GM23338 (cell line): Measurements from ENCODE around the gene BMP8A. TPM values are rescaled to one million over a fixed set of nuclear protein-coding genes. Genes with fewer than 3 reads are reported as not detected.
"Not testable (repeated sequence)": the region's sequence is repeated elsewhere in the genome, so short reads cannot be mapped to it uniquely, and the experiment has no call there.

Experiments
- ATAC-seq: fragments of 200-7000 bp; cut with Tn5 transposase; 3 replicates; pipeline ENCODE4 v1.9.1; 2020
- DNase-seq: peaks from one replicate; pipeline ENCODE4 v3.0.0-alpha.2; 2015; ENCODE audit warnings: low spot score
- H2AFZ ChIP-seq: fragments of 200-600 bp; sonication (generic); 2 replicates; pipeline ENCODE4 v1.8.0; 2016; ENCODE audit warnings: antibody characterized with exemption, mild to moderate bottlenecking, moderate library complexity
- H3F3A ChIP-seq: fragments of 200-600 bp; sonication (generic); replicated peaks from 2 replicates; pipeline ENCODE4 v1.8.0; 2017; ENCODE audit warnings: antibody characterized with exemption, mixed run types, low read depth
- H3K27ac ChIP-seq: fragments of 200-600 bp; sonication (generic); 2 replicates; pipeline ENCODE4 v1.6.1; 2016; ENCODE audit warnings: low read depth
- H3K27me3 ChIP-seq: fragments of 200-600 bp; sonication (generic); 2 replicates; pipeline ENCODE4 v1.8.0; 2016; ENCODE audit warnings: mild to moderate bottlenecking, mixed run types, moderate library complexity; ENCODE audit not compliant: insufficient read depth
- H3K36me3 ChIP-seq: fragments of 200-600 bp; sonication (generic); 2 replicates; pipeline ENCODE4 v1.8.0; 2016; ENCODE audit warnings: mild to moderate bottlenecking; ENCODE audit not compliant: insufficient read depth
- H3K4me1 ChIP-seq: fragments of 200-600 bp; sonication (generic); 2 replicates; pipeline ENCODE4 v1.8.0; 2016; ENCODE audit warnings: mild to moderate bottlenecking, moderate library complexity; ENCODE audit not compliant: insufficient read depth
- H3K4me2 ChIP-seq: fragments of 200-600 bp; sonication (generic); 2 replicates; pipeline ENCODE4 v1.7.1; 2017; ENCODE audit warnings: mixed run types
- H3K4me3 ChIP-seq: fragments of 200-600 bp; sonication (generic); 2 replicates; pipeline ENCODE4 v1.6.1; 2016; ENCODE audit warnings: mixed run types
- H3K79me2 ChIP-seq: fragments of 200-600 bp; sonication (generic); replicated peaks from 2 replicates; pipeline ENCODE4 v1.8.0; 2017; ENCODE audit warnings: mild to moderate bottlenecking; ENCODE audit not compliant: insufficient read depth
- H3K9me2 ChIP-seq: fragments of 200-600 bp; sonication (generic); 2 replicates; pipeline ENCODE4 v1.8.0; 2017; ENCODE audit not compliant: insufficient read depth
- H4K20me1 ChIP-seq: fragments of 200-600 bp; sonication (generic); replicated peaks from 2 replicates; pipeline ENCODE4 v1.8.0; 2017; ENCODE audit warnings: mild to moderate bottlenecking; ENCODE audit not compliant: insufficient read depth
- H3K27ac Mint-ChIP-seq: 2 replicates; pipeline ENCODE4 v1.8.0; 2020; ENCODE audit warnings: inconsistent platforms, mild to moderate bottlenecking, moderate library complexity, mixed read lengths
- H3K27me3 Mint-ChIP-seq: 3 replicates; pipeline ENCODE4 v1.8.0; 2022; ENCODE audit warnings: low read depth, mild to moderate bottlenecking, moderate library complexity, mixed read lengths, inconsistent platforms; ENCODE audit not compliant: insufficient read depth, poor library complexity
- H3K36me3 Mint-ChIP-seq: 3 replicates; pipeline ENCODE4 v1.8.0; 2021; ENCODE audit warnings: low read depth, mild to moderate bottlenecking, inconsistent platforms, moderate library complexity, mixed read lengths
- H3K4me1 Mint-ChIP-seq: 3 replicates; pipeline ENCODE4 v1.8.0; 2020; ENCODE audit warnings: mild to moderate bottlenecking, inconsistent platforms, mixed read lengths
- H3K4me3 Mint-ChIP-seq: 3 replicates; pipeline ENCODE4 v1.8.0; 2021; ENCODE audit warnings: moderate library complexity, mild to moderate bottlenecking, inconsistent platforms, mixed read lengths
- H3K9me3 Mint-ChIP-seq: 3 replicates; pipeline ENCODE4 v1.8.0; 2020; ENCODE audit warnings: moderate library complexity, mild to moderate bottlenecking, inconsistent platforms, mixed read lengths
- EZH2 ChIP-seq: fragments of 200-600 bp; sonication (generic); IDR thresholded peaks from one replicate; pipeline ENCODE4 v1.8.0; 2017; ENCODE audit warnings: antibody characterized with exemption, mild to moderate bottlenecking, low read depth; ENCODE audit not compliant: unreplicated experiment
- EZH2phosphoT487 ChIP-seq: fragments of 200-600 bp; sonication (generic); IDR thresholded peaks from one replicate; pipeline ENCODE4 v1.8.1; 2018; ENCODE audit warnings: antibody characterized with exemption; ENCODE audit not compliant: unreplicated experiment
- POLR2AphosphoS5 ChIP-seq: IDR thresholded peaks from 2 replicates; pipeline ENCODE4 v1.6.1; 2016; ENCODE audit warnings: antibody characterized with exemption, low read depth
- STAT1 ChIP-seq: IDR thresholded peaks from one replicate; pipeline ENCODE4 v1.6.1; 2016; ENCODE audit warnings: antibody characterized with exemption; ENCODE audit not compliant: unreplicated experiment
- ZNF462 ChIP-seq: fragments of 250-450 bp; sonication (Bioruptor Pico); IDR thresholded peaks from 2 replicates; pipeline ENCODE4 v1.5.0; 2020; ENCODE audit warnings: mild to moderate bottlenecking, moderate library complexity
- polyA plus RNA-seq: library from polyadenylated mRNA; unstranded; fragments of >200 nt; fragmentation: Nextera tagmentation; extraction: Ambion mirVana; gene quantifications from 2 replicates; pipeline ENCODE4 v1.2.1, GENCODE V29; 2016
- total RNA-seq: library from RNA; depleted of rRNA; stranded (reverse); fragments of >200 nt; shearing (Covaris generic); gene quantifications from 2 replicates; pipeline ENCODE4 v1.2.3, GENCODE V29; 2014

BMP8A gene
- total and polyA plus RNA-seq, 2 experiments from 2014 or later: 0.34 to 0.63 TPM

GRCh38 chr1:39494671-39495410, 3.4 kb downstream of the BMP8A start (continued):
- TF ChIP-seq ZNF462 (CRISPR knock-in tag): no peak

- H3K4me2 ChIP-seq, DNase-seq, H3K9me3 Mint-ChIP-seq, H3K4me3 ChIP-seq, H3K4me1 ChIP-seq, H4K20me1 ChIP-seq, H3K79me2 ChIP-seq, H3K36me3 ChIP-seq, H2AFZ ChIP-seq, H3K4me3 Mint-ChIP-seq, ATAC-seq, H3K27ac ChIP-seq, H3K27ac Mint-ChIP-seq, H3F3A ChIP-seq, H3K36me3 Mint-ChIP-seq, H3K9me2 ChIP-seq: not testable (repeated sequence)
- Mint-ChIP-seq H3K27me3 (peaks cover 40% of the 10 kb centered on the region), H3K4me1 (peaks cover 12% of the 10 kb centered on the region)
- H3K27me3 ChIP-seq: peaks cover 27% of the 10 kb centered on the region
Observed at GRCh38 chr1:39496520-39496919, 5.1 kb downstream of the BMP8A start.

- Histone ChIP-seq H3F3A (no peaks in the 10 kb centered on the region), H3K36me3 (no peaks in the 10 kb centered on the region), H3K4me2 (no peak overlapping the region; the same call in 1 of the 2 replicates), H2AFZ (0 out of 2 replicates have a peak overlapping the region, but pooled peaks have one; percentile 38), H3K4me1 (0 out of 2 replicates have a peak, but pooled peaks cover 9% of the 10 kb centered on the region), H4K20me1 (no peaks in the 10 kb centered on the region), H3K9me2 (no peaks in the 10 kb centered on the region), H3K27me3 (peaks cover 22% of the 10 kb centered on the region), H3K79me2 (no peaks in the 10 kb centered on the region), H3K4me3 (no peak overlapping the region), H3K27ac (no peak overlapping the region)
- ATAC-seq: no peak
- Mint-ChIP-seq H3K4me3 (no peak overlapping the region), H3K27ac (no peak overlapping the region), H3K4me1 (peaks cover 12% of the 10 kb centered on the region), H3K27me3 (peaks cover 35% of the 10 kb centered on the region), H3K36me3 (no peaks in the 10 kb centered on the region; the same call in 2 of the 3 replicates), H3K9me3 (no peaks in the 10 kb centered on the region)
- TF ChIP-seq EZH2phosphoT487: no peak
- TF ChIP-seq POLR2AphosphoS5: no peak
- no peak for TF ChIP-seq EZH2
- no peak for TF ChIP-seq STAT1
- DNase-seq: no peak
Observed at GRCh38 chr1:39497585-39497984, 6.1 kb downstream of the BMP8A start.

- H3K27me3 ChIP-seq: peaks cover 15% of the 10 kb centered on the region
- H3F3A ChIP-seq, H3K27ac ChIP-seq, H3K4me1 ChIP-seq, H3K4me2 ChIP-seq, H3K79me2 ChIP-seq, H3K27ac Mint-ChIP-seq, H3K9me3 Mint-ChIP-seq, H3K4me3 Mint-ChIP-seq, H3K36me3 Mint-ChIP-seq, DNase-seq, H3K4me3 ChIP-seq, H4K20me1 ChIP-seq, H2AFZ ChIP-seq, H3K36me3 ChIP-seq, H3K9me2 ChIP-seq, ATAC-seq: not testable (repeated sequence)
- Mint-ChIP-seq H3K27me3 (peaks cover 29% of the 10 kb centered on the region), H3K4me1 (peaks cover 12% of the 10 kb centered on the region)
Observed at GRCh38 chr1:39498096-39498710, 6.8 kb downstream of the BMP8A start.
